GM21576 (cell line): ENCODE measurements around the gene GRM6.
A peak's percentile ranks its signal among the peaks of the same experiment; 100 is the strongest.

Source experiments
- ATAC-seq: cut with Tn5 transposase; IDR thresholded peaks from one replicate; pipeline ENCODE4 v1.9.1; 2021; ENCODE audit warnings: mild to moderate bottlenecking, moderate library complexity; ENCODE audit not compliant: unreplicated experiment

The GRM6 gene

GRCh38 chr5:178994580-178995340 is at the start of gene GRM6:
GRM6 (minus strand) TSS chr5:178995320; CDS start chr5:178994944, 376 bp downstream.
- ATAC-seq, result no peak

- ATAC-seq, result no peak
Observed at GRCh38 chr5:179044765-179045164, 49.6 kb upstream of the GRM6 start.

GRCh38 chr5:179033004-179033580 is 38.0 kb upstream of the GRM6 start:
- no peak for ATAC-seq

- ATAC-seq, result peak; percentile 87
Observed at GRCh38 chr5:179023528-179024189, 28.5 kb upstream of the GRM6 start, which contains the start of gene ZNF879. ZNF879 (plus strand) TSS chr5:179023804; CDS start chr5:179025005, 1,201 bp downstream.

GRCh38 chr5:179008667-179009066 is 13.5 kb upstream of the GRM6 start:
- no peak for ATAC-seq

- ATAC-seq, result no peak
Observed at GRCh38 chr5:179006564-179006963, 11.4 kb upstream of the GRM6 start.

- ATAC-seq, result no peak
Observed at GRCh38 chr5:178998441-178998840, 3.3 kb upstream of the GRM6 start.

- ATAC-seq, result no peak
Observed at GRCh38 chr5:178997191-178997590, 2.1 kb upstream of the GRM6 start.

- no peak for ATAC-seq
Observed at GRCh38 chr5:178996156-178996555, 1.0 kb upstream of the GRM6 start.

GRCh38 chr5:178995341-178995690 is 196 bp upstream of the GRM6 start:
- ATAC-seq, result no peak

- ATAC-seq, result no peak
Observed at GRCh38 chr5:178993955-178994579, 1.1 kb downstream of the GRM6 start.

GRCh38 chr5:178993236-178993765 is 1.8 kb downstream of the GRM6 start:
- ATAC-seq, result no peak

- no peak for ATAC-seq
Observed at GRCh38 chr5:178992291-178992895, 2.7 kb downstream of the GRM6 start.

- no peak for ATAC-seq
Observed at GRCh38 chr5:178991190-178992145, 3.7 kb downstream of the GRM6 start.

- no peak for ATAC-seq
Observed at GRCh38 chr5:178990491-178990890, 4.6 kb downstream of the GRM6 start.

- ATAC-seq, result no peak
Observed at GRCh38 chr5:178989311-178989710, 5.8 kb downstream of the GRM6 start.

- ATAC-seq, result no peak
Observed at GRCh38 chr5:178988436-178989220, 6.5 kb downstream of the GRM6 start.

- no peak for ATAC-seq
Observed at GRCh38 chr5:178986326-178986960, 8.7 kb downstream of the GRM6 start.
